ENCODE results near the gene MFRP. TPM values are rescaled to one million over a fixed set of nuclear protein-coding genes. Genes with fewer than 3 reads are reported as not detected.

The MFRP gene
- total RNA-seq, 4 donors from 2014 or later: 0.11 TPM; not detected in 3

DNA sequence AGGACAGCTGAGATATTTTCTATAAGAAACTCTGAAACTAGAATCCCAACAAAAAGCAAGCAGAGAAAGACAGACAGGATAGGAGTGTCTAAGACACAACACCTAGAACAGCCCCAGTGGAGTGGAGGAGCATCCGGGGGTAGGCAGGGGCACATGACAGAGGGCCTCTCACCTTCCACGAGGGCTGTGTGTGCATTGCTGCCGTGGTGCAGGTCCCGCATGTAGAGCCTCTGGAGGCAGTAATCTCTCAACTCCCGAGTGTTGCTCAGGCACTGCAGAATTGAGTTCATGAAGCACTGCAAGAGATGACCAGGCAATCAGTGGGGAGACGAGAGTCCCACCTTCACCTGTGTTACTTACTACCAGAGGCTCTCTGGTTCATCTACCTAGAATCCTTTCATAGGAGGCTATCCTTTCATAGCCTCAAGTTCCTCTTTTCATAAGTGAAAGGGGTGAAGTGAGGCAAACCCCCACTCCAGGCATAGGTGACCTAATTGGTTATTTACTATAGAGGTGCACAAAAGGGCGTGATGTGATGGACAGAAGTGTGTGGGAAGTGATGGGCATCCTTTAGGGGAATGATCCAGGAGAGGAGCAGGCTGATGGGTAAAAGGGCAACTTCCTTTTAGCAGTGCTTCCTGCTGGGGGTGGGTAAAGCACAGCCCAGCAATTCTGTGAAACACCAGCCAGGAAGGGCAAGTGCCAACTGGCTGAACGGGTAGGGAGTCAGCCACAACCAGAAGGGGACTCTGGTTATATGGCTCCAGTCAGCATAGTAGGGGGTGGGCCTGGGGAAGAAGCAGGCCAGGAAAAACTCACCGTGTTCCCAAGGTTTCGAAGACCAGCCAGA lies 13.1 kb upstream of the MFRP start:
- H3K4me1 ChIP-seq: peaks cover 48% of the 10 kb centered on the region
- no peak overlapping the region for H3K4me3 ChIP-seq
- H3K36me3 ChIP-seq: no peaks in the 10 kb centered on the region
- no peak for TF ChIP-seq EP300 (IDR thresholded peaks at IDR 0.05)
- no peak for TF ChIP-seq POLR2A (IDR thresholded peaks at IDR 0.05)
- TF ChIP-seq, protein P1, sequence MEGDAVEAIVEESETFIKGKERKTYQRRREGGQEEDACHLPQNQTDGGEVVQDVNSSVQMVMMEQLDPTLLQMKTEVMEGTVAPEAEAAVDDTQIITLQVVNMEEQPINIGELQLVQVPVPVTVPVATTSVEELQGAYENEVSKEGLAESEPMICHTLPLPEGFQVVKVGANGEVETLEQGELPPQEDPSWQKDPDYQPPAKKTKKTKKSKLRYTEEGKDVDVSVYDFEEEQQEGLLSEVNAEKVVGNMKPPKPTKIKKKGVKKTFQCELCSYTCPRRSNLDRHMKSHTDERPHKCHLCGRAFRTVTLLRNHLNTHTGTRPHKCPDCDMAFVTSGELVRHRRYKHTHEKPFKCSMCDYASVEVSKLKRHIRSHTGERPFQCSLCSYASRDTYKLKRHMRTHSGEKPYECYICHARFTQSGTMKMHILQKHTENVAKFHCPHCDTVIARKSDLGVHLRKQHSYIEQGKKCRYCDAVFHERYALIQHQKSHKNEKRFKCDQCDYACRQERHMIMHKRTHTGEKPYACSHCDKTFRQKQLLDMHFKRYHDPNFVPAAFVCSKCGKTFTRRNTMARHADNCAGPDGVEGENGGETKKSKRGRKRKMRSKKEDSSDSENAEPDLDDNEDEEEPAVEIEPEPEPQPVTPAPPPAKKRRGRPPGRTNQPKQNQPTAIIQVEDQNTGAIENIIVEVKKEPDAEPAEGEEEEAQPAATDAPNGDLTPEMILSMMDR (IDR thresholded peaks at IDR 0.05): no peak
- TF ChIP-seq POLR2AphosphoS5 (IDR thresholded peaks at IDR 0.05): no peak
- no peak overlapping the region for H3K27ac ChIP-seq
- DNase-seq (ENCODE audit: low spot score in 2 of 2): no peak
- WGBS: 81% methylated on average over 5 of the region's 10 CpGs
- peaks cover 12% of the 10 kb centered on the region for H3K27me3 ChIP-seq
- no peaks in the 10 kb centered on the region for H3K9me3 ChIP-seq

DNA sequence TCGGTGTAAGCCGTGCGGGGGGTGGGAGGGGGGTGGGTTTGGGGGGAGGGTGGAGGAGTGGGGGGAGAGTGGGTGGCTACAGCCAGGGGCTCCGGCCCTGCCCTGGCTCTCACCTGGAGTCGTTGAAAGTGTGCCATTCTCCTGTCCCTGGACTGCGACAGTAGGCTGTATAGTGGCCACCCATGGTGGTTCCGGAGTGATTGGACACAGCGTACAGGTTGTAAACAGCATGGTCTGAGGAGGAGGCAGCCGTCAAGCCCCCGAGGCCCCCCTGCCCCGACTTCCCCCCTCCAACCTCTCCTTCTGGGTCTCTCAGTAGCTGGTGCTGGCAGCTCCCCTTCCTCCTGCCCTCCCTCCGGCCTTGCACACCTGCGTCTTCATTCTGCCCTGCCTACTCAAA lies 10.6 kb upstream of the MFRP start:
- WGBS: 55% methylated on average over 10 of the region's 13 CpGs
- TF ChIP-seq, protein P1 (IDR thresholded peaks at IDR 0.05): no peak
- no peak for TF ChIP-seq EP300 (IDR thresholded peaks at IDR 0.05)
- TF ChIP-seq POLR2AphosphoS5 (IDR thresholded peaks at IDR 0.05): no peak
- TF ChIP-seq POLR2A (IDR thresholded peaks at IDR 0.05): no peak
- Histone ChIP-seq H3K4me3 (peak overlapping the region; percentile 57), H3K27me3 (no peaks in the 10 kb centered on the region), H3K9me3 (no peaks in the 10 kb centered on the region), H3K27ac (no peak overlapping the region), H3K36me3 (no peaks in the 10 kb centered on the region), H3K4me1 (peaks cover 37% of the 10 kb centered on the region)
- DNase-seq (ENCODE audit: low spot score in 2 of 2): no peak

DNA sequence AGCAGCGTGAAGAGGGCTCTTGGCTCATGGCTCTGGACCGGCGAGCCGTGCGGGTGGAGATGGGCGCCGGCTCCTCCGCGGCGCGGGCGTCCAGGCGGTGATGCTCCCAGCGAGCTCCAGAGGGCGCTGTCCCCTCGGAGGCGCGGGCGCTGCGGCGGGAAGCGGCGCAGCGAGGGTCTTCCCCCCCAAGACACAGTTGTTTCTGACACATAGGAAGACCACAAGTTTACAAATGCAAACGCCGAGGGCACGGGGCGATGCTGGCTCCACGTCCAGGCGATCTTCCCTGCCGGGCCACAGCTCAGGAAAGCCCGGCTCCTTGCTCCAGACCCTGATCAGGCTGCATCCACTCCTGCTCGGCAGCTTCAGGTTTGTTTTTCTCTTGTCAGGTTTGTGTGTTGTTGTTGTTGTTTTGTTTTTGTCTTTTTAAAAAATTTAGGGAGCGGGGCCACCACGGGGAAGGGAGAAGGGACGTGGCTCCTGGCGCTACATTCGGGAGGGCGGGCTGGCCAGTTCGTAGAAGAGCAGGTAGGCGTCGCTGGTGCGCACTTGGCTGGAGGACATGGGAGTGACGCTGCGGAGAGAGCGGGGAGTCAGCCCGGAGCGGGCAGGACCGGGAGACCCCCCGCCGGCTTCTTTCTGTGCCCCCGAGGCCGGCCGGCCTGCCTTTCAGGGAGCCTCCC lies 10.0 kb upstream of the MFRP start:
- WGBS: 0% methylated on average over 39 of the region's 54 CpGs

DNA sequence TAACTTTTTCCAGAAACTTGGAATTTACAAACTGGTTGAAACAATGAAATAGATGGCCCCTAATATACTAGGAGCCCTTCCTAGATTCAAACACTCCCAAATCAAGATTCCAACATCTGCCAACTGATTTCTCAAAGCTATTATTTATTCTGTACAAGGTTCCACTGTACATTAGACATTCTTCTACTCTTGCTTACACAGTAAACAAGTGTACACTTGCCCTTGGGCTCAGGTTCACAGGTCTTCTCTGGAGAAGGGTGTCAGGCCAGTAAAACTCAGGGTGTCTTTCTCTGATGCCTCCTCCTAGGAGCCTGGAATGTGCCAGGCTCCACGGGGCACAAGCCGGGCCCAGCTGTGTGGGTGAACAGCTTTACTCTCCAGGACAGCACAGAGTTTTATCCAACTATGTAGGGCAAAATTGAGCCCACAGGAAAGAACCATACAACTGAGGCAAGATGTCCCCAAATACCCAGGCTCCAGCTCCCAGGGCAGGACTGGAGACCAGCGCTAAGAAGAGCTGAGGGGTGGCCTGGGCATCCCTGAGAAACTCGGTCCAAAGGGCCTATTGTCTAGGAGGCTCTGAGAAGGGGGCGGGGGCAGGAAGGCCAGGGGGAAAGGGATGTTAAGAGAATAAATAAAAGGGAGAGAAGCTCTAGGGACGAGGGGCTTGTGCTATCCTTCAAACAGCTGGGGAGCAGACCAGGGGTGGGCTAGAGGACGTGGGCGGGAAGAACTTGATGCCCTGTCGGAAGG lies 8.8 kb upstream of the MFRP start:
- Histone ChIP-seq H3K4me3 (no peak overlapping the region), H3K9me3 (no peaks in the 10 kb centered on the region), H3K27me3 (no peaks in the 10 kb centered on the region), H3K27ac (no peak overlapping the region), H3K36me3 (no peaks in the 10 kb centered on the region), H3K4me1 (peaks cover 22% of the 10 kb centered on the region)
- no peak for TF ChIP-seq POLR2A (IDR thresholded peaks at IDR 0.05)
- TF ChIP-seq EP300 (IDR thresholded peaks at IDR 0.05): no peak
- TF ChIP-seq, protein P1 (IDR thresholded peaks at IDR 0.05): no peak
- no peak for TF ChIP-seq POLR2AphosphoS5 (IDR thresholded peaks at IDR 0.05)
- 67% methylated on average over 9 of the region's 9 CpGs for WGBS
- DNase-seq (ENCODE audit: low spot score in 2 of 2): peak in 1 of 2 donors; percentile 37

More for the DNA sequence above, 10.0 kb upstream of the MFRP start:
- peaks cover 31% of the 10 kb centered on the region for H3K4me1 ChIP-seq
- no peaks in the 10 kb centered on the region for H3K27me3 ChIP-seq
- TF ChIP-seq POLR2AphosphoS5 (IDR thresholded peaks at IDR 0.05) (no peak), POLR2A (IDR thresholded peaks at IDR 0.05) (no peak), EP300 (IDR thresholded peaks at IDR 0.05) (no peak)
- TF ChIP-seq, protein P1 (IDR thresholded peaks at IDR 0.05): peak; percentile 57 to 92
- no peaks in the 10 kb centered on the region for H3K36me3 ChIP-seq
- H3K4me3 ChIP-seq: peak overlapping the region; percentile 57
- H3K9me3 ChIP-seq: no peaks in the 10 kb centered on the region
- peak; percentile 73 to 92 for DNase-seq (ENCODE audit: low spot score in 2 of 2)
- no peak overlapping the region for H3K27ac ChIP-seq
